D341Med (cell line): ENCODE data around the gene S1PR4.

Source experiments
- DNase-seq: peaks from one replicate; pipeline ENCODE4 v3.0.0; 2012; ENCODE audit warnings: low spot score

Gene S1PR4

GRCh38 chr19:3224346-3225168 lies 46.0 kb downstream of the S1PR4 start, which contains the start of gene CELF5:
Gene CELF5, plus strand, starts transcription at chr19:3224661. Its CDS starts 79 bp downstream, at chr19:3224740.
- DNase-seq: peak; percentile 97

DNA sequence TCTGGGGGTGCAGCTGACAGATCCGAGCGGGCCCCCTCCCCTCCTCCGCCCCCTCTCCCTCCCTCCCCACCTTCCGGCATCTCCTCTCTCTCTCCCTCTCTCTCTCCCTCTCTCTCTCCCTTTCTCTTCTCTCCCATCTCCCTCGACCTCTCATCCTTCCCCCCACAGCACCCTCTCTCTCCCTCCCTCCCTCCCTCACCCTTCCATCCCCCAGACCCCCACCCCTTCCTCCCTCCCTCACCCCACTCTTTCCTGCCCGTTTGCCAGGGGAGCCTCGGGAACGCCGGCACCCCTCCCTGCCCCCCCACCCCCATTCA lies 46.6 kb downstream of the S1PR4 start:
- DNase-seq: no peak

DNA sequence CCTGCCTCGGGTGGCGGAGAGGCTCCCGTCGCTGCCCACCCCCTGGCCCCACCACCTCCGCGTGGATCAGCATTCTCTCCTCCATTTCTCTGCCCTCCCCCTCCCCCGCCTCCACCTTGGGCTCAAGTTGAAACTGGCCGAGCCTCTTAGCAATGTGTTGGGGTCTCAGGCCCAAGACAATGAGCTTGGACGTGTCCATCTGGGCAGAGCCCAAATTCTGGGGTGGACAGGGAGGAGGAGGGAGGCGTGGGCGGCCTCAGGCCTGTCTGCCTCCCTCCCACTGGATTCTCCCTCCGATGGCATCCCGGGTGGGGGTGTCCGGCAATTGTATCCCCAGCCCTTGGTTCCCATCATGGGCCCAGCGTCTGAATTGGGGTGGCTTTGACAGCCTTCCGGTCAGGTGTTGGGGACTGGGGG lies 47.1 kb downstream of the S1PR4 start:
- no peak for DNase-seq

GRCh38 chr19:3227054-3227626 lies 48.6 kb downstream of the S1PR4 start:
- DNase-seq: no peak

DNA sequence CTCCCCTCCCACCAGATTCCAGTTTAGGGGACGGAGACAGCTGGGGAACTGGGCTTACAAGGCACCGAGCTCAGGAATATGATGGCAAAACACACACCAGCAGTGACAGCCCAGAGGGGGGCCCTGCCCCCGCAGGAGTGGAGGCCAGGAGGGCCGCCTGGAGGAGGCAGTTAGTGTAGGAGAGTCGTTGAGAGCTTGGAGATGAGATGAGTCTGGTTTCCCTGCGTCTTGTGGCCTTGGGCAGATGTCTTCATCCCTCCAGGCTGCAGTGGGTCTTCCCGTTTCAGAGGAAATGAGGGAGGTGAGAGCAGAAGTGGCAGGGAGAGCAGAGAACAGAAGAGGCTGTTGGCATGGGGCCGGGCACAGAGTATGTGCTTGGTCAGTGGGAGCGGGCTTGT lies 50.8 kb downstream of the S1PR4 start:
- DNase-seq: no peak
